HPDE6-E6E7 (cell line): Measurements from ENCODE around the gene PRSS50.

Experiments
- DNase-seq: peaks from one replicate; pipeline ENCODE4 v3.0.0; 2011; ENCODE audit warnings: missing footprints; ENCODE audit errors: extremely low spot score

Gene PRSS50

DNA sequence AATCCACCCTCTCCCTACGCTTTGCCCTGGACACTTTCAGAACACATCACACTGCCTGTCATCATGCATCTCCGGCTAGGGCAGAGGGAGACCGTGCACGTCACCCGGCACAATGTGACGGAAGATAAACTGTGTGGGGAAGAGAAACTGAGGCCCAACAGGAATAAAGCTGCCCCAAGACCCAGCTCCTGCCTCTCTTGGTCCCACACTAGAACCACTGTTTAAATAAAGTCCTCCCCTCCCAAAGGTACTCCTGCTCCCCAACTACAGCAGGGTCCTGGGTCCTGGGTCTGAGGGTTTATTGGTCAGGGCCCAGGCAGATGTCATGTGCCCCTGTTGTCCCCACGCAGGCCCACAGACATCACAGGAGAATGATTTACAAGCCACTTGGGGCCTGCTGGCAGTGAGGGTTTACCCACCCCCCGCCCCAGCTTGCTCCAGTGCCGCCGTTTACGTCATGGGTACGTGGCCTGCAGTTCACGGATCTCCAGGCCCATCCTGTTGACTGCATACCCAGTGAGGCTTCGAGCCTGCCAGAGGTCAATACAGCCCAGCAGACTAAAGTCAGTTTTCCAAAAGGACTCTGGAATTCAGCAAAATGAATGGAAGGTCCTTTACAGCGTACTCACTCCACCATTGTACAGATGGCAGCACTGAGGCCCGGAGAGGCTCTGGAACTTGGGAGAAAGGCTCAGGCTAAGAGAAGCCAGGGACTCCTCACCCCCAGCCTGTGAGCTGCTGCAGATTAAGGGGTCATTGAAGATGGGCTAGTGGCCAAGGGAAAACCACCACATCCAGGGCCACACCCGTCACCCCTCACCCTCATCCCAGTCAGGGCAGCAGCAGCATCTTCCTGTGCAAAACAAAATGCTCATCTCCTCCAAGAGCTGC is 47.4 kb downstream of the PRSS50 start:
- no peak for DNase-seq

DNA sequence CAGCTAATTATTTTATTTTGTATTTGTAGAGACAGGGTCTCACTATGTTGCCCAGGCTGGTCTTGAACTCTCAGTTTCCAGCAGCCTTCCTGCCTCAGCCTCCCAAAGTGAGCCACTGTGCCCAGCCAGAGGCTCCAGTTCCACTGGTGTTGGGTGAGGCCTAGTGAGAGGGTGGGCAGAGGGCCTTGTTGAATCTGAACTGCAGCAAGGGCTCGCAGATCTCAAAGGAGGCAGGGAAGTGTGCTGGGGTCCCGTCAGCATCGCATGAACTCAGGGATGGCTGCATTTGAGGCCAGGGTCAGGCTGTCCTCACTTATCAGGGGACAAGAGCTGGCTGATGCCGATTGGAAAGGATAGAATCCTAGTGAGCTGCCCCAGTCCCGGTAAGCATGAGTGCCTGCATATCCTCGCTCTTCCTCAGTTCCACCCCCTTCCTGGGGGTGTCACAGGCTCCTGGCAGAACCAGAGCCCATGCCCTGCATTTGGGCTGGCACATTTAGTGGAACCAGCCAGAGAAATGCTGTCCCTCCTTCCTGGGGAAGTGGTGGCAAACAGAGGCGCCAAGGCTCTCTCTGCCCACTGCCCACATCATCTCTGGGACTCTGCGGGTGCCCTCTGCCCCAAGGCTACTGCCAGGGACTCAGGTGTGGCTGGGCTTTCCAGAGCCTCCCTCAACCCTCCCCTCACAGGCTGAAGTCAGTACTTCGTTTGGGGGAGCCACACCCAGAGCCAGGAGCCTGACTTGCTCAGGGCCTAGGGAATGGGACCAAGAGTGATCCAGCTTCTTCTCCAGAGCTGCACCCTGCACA is 48.3 kb downstream of the PRSS50 start:
- DNase-seq = no peak

DNA sequence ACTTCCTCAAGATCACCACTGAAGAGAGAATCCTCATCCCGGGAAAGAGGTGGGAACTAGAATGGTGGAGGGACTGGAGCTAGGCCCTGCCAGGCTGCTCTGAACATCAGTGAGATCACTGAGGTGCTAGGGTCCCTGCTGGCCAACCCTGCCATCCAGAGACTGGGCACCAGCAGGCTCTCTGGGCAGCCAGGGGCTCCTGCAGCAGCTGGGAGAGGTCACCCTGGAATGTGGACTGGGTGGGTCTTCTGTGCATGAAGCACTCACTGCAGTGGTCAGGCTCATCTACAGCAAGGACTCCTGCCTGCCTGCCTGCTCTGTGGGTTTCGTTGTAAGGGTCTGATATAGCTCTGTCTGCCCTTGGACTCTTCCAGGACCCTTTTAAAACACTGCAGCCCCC is 49.1 kb downstream of the PRSS50 start:
- no peak for DNase-seq

DNA sequence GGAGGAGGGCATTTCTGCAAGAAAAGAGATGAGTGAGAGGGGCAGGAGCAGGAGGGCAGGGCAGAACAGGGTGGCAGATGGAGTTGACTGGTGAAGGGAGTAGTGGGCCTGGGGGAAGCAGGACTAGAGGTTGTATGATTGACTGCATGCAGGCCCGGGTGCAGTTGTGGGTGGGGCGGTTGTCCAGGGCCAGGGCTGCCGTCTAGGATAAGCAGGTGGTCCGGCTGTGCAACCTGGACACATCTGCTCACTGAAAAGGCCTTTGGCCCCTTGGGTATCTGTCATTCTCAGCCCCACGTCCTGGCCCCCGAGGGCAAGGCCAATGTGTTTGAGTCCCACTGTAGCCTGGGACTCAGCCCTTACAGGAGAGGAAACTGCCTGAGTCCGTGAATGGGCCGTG is 49.6 kb downstream of the PRSS50 start:
- DNase-seq = no peak

DNA sequence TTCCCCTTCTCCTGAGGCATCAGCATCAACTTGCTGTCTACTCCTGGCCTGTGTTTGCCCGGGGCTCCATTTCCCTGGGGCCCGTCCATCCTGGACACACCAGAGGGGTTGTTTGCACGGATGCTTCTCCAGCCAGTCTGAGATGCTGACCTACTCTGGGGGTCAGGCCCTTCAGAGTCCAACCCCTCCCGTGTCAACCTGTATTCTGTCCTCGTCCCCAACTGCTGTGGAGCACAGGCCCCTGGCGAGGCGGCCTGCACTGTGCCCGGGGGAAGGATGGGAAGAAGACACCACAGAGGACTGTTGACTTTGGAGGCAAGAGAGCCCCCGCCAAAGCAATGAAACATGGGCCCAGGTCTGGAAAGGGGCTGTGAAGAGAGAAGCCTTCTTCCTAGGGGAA is 50.0 kb downstream of the PRSS50 start:
- no peak for DNase-seq

DNA sequence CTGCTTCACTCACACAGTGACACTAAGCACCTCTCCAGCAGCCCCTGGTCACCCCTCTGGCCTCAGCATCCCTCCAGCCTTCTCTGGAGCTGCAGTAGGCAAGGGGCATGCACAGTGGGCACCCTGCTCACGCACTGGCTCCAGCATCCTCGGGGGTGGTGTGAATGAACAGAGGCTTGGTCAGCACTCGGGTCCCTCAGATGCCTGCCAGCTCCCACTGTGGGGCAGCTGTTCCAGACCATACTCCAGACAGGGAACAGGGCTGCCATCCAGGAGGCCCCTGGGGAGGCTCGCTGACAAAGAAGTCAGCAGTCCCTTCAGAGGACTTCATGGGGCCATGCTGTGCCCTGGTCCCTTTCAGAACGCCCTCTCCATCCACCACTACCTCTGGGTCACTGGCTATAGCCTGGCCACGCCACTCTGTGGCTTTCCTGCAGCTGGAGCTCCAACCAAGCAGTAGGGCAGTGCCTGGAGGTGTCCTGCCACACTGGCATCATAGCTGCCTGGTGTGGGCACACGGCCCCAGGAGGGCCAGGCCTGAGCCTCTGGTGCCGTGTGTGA is 50.5 kb downstream of the PRSS50 start:
- DNase-seq = no peak

DNA sequence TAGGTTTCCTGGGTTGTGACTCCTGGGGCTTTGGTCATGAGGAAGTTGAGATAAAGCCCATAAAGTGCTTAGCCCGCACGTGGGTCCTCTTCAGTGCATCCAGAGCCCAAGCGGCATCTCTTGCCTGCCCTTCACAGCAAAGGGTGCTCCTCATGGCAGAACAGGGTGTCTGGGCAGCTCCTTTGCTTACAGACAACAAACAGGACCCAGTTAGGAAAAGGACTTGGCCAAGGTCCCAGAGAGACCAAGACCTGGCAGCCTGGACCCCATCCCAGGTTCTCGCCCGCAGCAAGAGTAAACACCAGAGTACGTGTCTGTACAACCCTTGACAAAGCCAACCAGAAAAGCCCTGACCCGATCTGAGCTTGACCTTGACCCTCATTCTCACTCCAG is 51.2 kb downstream of the PRSS50 start:
- no peak for DNase-seq

DNA sequence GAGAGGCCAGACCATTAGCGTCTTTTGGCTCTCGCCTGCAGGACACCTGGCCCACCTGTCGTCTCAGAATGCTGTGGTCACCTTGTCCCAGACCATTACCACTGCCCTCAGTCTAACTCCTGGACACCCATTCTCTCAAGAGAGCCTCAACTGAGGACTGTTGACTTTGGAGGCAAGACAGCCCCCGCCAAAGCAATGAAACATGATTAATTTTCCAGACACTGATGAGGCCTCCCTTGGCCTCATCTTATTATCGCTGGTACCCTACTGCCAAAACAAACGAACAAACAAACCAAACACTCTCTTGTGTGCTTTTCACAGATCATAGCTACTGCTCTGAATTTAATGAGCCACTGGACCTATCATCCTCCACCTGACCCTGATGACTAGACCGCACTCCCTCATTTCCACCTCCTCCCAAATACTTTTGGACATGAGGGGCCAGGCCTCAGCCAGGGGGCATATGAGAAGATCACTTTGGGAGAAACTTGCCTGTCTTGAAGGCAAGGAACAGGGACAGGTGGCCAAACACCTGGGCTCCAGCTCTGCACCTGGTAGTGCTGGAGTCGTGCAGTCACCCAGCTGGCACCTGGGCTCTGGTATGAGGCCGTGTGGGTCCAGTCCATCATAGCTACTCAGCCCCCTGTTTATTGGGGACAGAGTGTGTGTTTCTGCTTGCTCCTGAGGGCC is 51.8 kb downstream of the PRSS50 start:
- DNase-seq = no peak

DNA sequence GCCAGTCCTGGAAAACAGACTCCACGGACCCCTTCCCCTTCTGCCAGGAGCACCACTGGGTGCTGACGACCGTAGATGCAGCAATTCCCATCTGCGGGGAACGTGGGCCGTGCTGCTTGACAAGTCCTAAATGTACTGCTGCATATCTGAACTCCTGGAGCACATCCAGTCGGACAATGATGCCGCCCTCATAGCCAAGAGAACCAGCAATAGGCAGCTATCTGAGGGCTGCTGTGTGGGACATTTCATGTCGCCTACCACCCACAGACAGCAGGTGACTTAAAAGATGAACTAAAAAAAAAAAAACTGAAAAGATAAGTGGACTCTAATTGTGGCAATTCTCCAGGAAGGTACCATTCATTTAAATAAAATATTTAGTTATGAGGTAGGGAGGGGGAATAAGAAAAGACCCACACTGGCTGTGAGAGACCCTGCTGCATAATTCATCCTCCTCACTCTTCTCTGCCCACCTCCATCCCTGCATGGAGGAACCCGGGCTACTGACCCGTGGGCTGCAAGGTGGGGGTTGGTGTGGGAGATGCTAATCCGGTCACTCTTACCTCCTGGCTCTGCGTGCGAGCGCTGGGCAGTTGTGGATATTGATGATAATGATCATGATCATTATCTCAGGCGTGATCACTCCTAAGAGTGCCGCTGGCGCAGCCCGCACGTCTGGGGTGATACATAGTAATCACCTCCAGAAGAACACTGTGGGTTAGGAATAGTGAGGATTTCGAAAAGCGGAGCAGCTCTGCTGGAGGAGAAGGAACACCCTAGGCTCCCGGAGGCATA is 52.5 kb downstream of the PRSS50 start:
- DNase-seq = no peak

DNA sequence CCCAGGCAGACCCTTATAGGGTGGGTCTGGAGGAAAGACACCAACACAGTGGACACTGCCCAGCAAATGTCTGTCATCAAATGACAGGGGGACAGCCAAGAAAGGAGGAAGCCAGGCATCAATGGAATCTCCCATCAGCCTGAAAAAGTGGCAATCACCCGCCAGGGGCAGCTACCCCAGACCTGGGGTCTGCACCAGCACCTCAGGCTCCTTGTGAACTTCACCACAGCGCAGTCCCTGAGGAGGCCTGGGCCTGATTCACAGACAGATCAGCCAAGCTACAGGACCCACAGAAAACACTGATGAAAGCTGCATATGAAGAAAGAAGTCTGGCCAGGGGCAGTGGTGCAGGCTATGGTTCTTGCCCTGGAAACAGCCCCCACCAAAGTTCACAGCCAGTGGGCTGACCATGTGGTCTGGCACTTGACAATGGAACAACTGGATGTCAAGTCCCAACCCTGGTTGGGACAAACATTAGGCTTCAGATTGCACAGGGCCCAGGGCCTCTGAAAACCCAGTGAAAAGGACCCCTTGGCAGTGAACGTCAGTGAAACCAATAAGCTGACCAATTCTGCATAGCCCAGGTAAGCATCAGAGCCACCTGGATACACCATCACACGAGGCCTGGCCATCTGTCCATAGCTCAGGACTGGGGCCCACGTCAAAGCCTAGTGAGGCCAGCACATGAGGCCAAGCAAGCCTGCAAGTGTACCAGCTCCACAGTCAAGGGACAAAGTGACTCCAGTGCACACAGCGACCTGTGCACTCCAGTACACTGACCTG is 53.3 kb downstream of the PRSS50 start:
- DNase-seq = no peak

DNA sequence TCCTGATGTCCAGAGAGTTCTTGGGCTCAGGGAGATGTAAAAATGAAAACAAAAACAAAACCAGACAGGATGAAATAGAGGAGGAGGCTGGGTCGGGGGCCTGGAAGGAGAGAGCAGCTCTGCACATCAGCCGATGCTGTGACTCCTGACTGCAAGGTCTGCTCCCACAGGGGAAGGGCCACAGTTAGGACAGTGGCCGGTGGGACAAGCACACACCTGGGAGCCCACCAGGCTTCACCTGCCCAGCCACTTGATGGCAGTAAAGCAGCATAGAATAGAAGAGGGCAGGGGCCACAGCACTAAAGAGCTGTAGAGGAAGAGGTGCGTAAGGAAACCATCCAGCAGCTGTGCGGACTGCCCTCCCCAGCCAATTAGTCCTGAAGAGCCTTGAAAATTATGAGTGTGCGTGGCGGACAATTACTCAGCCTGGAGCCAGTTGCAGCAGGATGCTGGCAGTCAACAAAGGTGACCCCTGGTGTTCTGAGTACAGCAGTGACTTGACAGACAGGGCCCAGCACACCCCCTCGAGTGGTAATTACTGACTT is 54.0 kb downstream of the PRSS50 start:
- no peak for DNase-seq

DNA sequence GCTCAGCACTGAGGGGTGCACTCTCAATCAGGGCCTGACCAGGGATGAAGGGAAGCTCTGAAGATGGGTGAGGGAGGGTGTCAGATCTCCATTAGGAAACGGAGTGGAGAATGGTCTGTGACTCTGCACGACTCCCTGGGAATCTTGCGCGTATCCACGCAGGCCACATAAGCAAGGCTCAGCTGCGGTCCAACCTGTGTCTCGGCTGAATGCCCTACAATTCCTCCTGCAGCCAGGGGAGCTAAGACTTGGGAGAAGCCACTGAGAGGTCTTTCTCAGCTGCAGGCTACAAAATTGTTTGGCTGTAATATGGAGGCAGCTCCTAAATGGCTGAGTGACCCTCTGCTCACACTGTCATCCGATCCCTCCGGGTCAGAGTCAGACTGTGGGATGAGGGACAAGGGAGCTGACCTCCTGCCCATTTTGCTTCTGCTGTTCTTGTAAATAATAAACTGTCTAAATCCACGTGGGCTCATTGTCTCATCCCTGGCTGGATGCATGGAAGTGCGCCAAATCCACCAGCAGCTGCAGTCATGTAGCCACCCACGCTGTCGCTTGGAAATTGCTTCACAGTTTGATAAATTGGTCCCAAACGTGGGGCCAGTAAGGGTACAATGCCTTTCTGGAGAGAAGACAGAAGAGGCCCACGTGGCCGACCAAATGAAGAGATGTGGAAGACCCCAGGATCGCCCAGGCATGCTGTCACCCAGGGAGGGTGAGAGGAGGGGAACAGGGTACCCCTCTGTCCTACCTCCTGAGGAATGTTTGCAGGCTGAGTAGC is 54.7 kb downstream of the PRSS50 start:
- no peak for DNase-seq
